Body of pancreas (tissue), 4 donors: ENCODE data around the gene DTX3L.

Experiments
- POLR2A ChIP-seq, 3 donors: fragments of 450-650 bp; IDR thresholded peaks; one replicate each; pipeline ENCODE4 v1.6.1; 2016; ENCODE audit warnings: antibody characterized with exemption in 3 of 3, mild to moderate bottlenecking in 2 of 3
- TF ChIP-seq, protein P1 (sequence below), 7 experiments: fragments of 450-650 bp in 4 of 7; fragments of 200-600 bp in 3 of 7; sonication (generic) in 3 of 7; IDR thresholded peaks; one replicate each; pipeline ENCODE4 v1.5.1; 2016 to 2019; ENCODE audit warnings: antibody characterized with exemption in 7 of 7

- TF ChIP-seq, protein P1, sequence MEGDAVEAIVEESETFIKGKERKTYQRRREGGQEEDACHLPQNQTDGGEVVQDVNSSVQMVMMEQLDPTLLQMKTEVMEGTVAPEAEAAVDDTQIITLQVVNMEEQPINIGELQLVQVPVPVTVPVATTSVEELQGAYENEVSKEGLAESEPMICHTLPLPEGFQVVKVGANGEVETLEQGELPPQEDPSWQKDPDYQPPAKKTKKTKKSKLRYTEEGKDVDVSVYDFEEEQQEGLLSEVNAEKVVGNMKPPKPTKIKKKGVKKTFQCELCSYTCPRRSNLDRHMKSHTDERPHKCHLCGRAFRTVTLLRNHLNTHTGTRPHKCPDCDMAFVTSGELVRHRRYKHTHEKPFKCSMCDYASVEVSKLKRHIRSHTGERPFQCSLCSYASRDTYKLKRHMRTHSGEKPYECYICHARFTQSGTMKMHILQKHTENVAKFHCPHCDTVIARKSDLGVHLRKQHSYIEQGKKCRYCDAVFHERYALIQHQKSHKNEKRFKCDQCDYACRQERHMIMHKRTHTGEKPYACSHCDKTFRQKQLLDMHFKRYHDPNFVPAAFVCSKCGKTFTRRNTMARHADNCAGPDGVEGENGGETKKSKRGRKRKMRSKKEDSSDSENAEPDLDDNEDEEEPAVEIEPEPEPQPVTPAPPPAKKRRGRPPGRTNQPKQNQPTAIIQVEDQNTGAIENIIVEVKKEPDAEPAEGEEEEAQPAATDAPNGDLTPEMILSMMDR (IDR thresholded peaks at IDR 0.05): no peak
- TF ChIP-seq POLR2A (IDR thresholded peaks at IDR 0.05): no peak
Measured at GRCh38 chr3:122519693-122520092, 44.4 kb upstream of the DTX3L start.
